ENCODE data around the gene SH3RF2. TPM values are rescaled to one million over a fixed set of nuclear protein-coding genes. Genes with fewer than 3 reads are reported as not detected.

Gene SH3RF2
- total RNA-seq, 6 experiments from 2014 or later: 0.43 to 1.7 (median 0.66) TPM

DNA sequence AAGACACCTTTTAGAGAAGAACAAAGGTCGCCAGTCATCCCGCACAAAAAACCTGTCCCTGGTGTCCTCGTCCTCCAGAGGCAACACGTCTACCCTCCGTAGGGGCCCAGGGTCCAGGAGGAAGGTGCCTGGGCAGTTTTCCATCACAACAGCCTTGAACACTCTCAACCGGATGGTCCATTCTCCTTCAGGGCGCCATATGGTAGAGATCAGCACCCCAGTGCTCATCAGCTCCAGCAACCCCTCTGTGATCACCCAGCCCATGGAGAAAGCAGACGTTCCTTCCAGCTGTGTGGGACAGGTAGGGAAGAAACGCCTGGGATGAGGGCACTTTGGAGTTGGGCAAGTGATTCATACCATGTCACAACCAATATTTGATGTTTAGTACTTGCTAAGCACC is 77.4 kb downstream of the SH3RF2 start:
- Mint-ChIP-seq H3K36me3 (ENCODE audit: low read depth) (no peaks in the 10 kb centered on the region; the same call in 1 of the 2 replicates), H3K4me3 (no peak overlapping the region), H3K4me1 (ENCODE audit: low read depth) (peaks cover 14% of the 10 kb centered on the region), H3K9me3 (peaks cover 12% of the 10 kb centered on the region), H3K27me3 (ENCODE audit: insufficient read depth) (peaks cover 21% of the 10 kb centered on the region), H3K27ac (no peak overlapping the region)
- DNase-seq: no peak
- TF ChIP-seq, protein P1, sequence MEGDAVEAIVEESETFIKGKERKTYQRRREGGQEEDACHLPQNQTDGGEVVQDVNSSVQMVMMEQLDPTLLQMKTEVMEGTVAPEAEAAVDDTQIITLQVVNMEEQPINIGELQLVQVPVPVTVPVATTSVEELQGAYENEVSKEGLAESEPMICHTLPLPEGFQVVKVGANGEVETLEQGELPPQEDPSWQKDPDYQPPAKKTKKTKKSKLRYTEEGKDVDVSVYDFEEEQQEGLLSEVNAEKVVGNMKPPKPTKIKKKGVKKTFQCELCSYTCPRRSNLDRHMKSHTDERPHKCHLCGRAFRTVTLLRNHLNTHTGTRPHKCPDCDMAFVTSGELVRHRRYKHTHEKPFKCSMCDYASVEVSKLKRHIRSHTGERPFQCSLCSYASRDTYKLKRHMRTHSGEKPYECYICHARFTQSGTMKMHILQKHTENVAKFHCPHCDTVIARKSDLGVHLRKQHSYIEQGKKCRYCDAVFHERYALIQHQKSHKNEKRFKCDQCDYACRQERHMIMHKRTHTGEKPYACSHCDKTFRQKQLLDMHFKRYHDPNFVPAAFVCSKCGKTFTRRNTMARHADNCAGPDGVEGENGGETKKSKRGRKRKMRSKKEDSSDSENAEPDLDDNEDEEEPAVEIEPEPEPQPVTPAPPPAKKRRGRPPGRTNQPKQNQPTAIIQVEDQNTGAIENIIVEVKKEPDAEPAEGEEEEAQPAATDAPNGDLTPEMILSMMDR (IDR thresholded peaks at IDR 0.05): no peak

DNA sequence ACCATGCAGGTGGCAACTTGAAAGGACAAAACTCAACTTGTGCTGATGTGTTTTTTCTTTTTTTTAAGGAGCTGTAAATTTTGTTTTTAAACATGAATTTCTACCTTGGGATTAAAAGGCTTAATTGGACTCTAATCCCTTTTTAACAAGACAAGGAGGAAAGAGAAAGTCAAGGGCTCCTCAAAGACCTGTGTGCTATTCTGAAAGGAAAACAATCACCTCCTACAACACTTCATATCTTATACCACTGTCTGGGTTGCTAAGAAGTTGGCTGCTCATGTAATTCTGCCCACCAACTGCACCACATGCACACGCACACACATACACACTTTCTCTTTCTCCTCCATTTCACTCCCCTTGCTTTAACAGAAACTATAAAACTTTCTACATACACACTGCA is 78.6 kb downstream of the SH3RF2 start:
- H3K4me1 Mint-ChIP-seq (ENCODE audit: low read depth): peaks cover 13% of the 10 kb centered on the region
- no peaks in the 10 kb centered on the region; the same call in 1 of the 2 replicates for H3K36me3 Mint-ChIP-seq (ENCODE audit: low read depth)
- H3K9me3 Mint-ChIP-seq: peaks cover 11% of the 10 kb centered on the region
- H3K4me3 Mint-ChIP-seq: no peak overlapping the region
- H3K27ac Mint-ChIP-seq: no peak overlapping the region
- DNase-seq: no peak
- TF ChIP-seq, protein P1 (IDR thresholded peaks at IDR 0.05): no peak
- peaks cover 21% of the 10 kb centered on the region for H3K27me3 Mint-ChIP-seq (ENCODE audit: insufficient read depth)

DNA sequence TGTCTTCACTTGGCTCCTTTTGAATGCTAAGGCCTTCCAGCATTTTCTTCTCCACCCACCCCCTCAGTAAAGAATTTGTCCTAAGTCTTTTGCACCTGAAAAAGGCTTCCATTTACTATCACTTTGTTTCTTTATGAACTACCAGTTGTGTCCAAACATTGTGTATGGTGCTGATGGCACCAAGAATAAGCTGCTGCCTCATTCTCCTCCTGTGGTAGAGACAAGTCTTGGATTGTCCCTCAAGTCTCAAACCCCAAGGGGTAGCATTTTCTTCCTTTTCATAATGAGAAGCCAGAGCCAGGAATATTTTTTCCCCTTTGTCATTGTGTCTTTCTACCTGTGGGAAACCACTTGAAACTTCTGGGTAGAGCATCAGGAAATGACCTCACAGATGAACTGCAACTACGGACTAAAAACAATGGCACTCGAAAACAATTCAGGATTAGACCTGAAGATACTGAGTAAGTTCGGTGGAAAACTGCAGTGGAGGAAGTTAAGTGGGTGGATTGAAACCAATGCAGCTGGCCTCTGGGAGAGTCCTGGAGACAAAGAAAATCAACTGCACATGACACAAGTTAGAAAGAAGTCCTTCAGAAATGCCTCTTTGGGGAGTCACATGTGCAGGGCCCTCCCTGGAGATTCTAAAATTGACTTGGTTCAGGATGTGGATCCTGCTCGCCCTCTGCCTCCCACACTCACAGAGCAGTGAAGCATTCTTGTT is 80.5 kb downstream of the SH3RF2 start:
- Mint-ChIP-seq H3K4me1 (ENCODE audit: low read depth) (peaks cover 17% of the 10 kb centered on the region), H3K27me3 (ENCODE audit: insufficient read depth) (peaks cover 16% of the 10 kb centered on the region), H3K4me3 (no peak overlapping the region), H3K36me3 (ENCODE audit: low read depth) (no peaks in the 10 kb centered on the region; the same call in 1 of the 2 replicates), H3K9me3 (no peaks in the 10 kb centered on the region), H3K27ac (no peak overlapping the region)
- TF ChIP-seq, protein P1 (IDR thresholded peaks at IDR 0.05): no peak
- no peak for DNase-seq

DNA sequence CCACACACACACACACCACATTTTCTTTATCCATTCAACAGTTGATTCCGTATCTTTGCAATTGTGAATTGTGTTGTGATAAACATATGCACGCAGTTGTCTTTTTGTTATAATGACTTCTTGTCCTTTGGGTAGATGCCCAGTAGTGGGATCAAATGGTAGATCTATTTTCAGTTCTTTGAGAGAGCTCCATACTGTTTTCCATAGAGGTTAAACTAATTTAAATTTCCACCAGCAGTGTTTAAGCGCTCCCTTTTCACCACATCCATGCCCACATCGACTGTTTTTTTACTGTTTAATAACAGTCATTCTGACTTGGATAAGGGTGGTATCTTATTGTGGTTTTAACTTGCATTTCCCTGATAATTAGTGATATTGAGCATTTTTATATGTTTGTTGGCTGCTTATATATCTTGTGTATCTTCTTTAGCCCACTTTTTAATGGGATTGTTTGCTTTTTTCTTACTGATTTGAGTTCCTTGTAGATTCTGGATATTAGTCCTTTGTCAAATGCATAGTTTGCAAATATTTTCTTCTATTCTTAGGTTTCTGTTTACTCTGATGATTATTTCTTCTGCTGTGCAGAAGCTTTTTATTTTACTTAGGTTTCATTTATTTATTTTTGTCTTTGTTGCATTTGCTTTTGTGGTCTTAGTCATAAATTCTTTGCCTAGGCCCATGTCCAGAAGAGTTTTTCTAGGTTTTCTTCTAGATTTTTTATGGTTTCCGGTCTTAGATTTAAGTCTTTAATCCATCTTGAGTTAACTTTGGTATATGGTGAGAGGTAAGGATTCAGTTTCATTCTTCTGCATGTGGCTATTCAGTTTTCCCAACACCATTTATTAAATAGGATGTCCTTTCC is 82.4 kb downstream of the SH3RF2 start:
- no peaks in the 10 kb centered on the region for H3K36me3 Mint-ChIP-seq (ENCODE audit: low read depth)

DNA sequence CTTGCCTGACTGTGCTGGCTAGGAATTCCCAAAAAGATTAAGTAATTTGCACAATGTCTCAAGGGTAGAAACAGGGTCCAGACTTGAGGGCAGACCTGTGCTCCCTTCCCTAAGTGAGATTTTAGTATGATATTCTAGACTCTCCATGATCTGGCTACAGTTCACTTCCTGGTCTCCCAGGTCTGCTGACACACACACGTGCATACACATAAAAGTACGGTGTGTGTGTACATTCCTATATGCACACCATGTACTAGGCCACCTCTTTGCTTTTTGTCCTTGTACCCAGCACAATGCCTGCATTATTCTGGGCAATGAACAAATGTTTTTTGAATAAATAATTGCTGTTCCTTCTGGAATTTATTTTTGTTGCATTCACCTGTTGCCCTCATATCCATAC is 83.7 kb downstream of the SH3RF2 start:
- TF ChIP-seq, protein P1 (IDR thresholded peaks at IDR 0.05): no peak
- Mint-ChIP-seq H3K27me3 (ENCODE audit: insufficient read depth) (peaks cover 10% of the 10 kb centered on the region), H3K9me3 (no peaks in the 10 kb centered on the region), H3K27ac (no peak overlapping the region), H3K4me3 (no peak overlapping the region), H3K36me3 (ENCODE audit: low read depth) (no peaks in the 10 kb centered on the region), H3K4me1 (ENCODE audit: low read depth) (peaks cover 17% of the 10 kb centered on the region)
- no peak for DNase-seq

More for the DNA sequence above, 82.4 kb downstream of the SH3RF2 start:
- Mint-ChIP-seq H3K9me3 (no peaks in the 10 kb centered on the region), H3K27ac (no peak overlapping the region), H3K27me3 (ENCODE audit: insufficient read depth) (peaks cover 17% of the 10 kb centered on the region), H3K4me1 (ENCODE audit: low read depth) (peaks cover 17% of the 10 kb centered on the region), H3K4me3 (no peak overlapping the region)
- TF ChIP-seq, protein P1 (IDR thresholded peaks at IDR 0.05): no peak
- DNase-seq: peak; percentile 14

All from HFFc6 (cell line).